GM12878 (cell line): ENCODE results near the gene RAB26. TPM values are rescaled to one million over a fixed set of nuclear protein-coding genes. Genes with fewer than 3 reads are reported as not detected.

ENCODE experiments used
- ATAC-seq: fragments of 200-7000 bp; cut with Tn5 transposase; 3 replicates; pipeline ENCODE4 v1.9.1; 2020; ENCODE audit warnings: mild to moderate bottlenecking, moderate library complexity
- BruUV-seq: library from RNA; stranded (reverse); fragments of 400-500 nt; replicated peaks from 2 replicates; lab custom pipeline; 2021; lab: Mats Ljungman, UMichigan
- CTCF ChIA-PET: fragments of 300-600 bp; sonication (Branson Sonifier 250); formaldehyde crosslinking; extraction: SDS; loops from one replicate; lab custom pipeline; 2021; ENCODE audit warnings: inconsistent platforms; lab: Yijun Ruan, JAX
- POLR2A ChIA-PET: fragments of 350-600 bp; formaldehyde crosslinking; extraction: SDS; loops from one replicate; lab custom pipeline; 2021; ENCODE audit warnings: inconsistent platforms; lab: Charles Lee
- RAD21 ChIA-PET: fragments of 300-600 bp; sonication (Branson Sonifier 250); formaldehyde crosslinking; loops from one replicate; lab custom pipeline; 2023; ENCODE audit warnings: antibody characterized with exemption; ENCODE audit not compliant: unreplicated experiment; lab: Charles Lee
- SMC1A ChIA-PET: fragments of 300-600 bp; sonication (Branson Sonifier 250); formaldehyde crosslinking; loops from one replicate; lab custom pipeline; 2023; ENCODE audit not compliant: unreplicated experiment, uncharacterized antibody; lab: Charles Lee
- DNase-seq: peaks from one replicate; pipeline ENCODE4 v3.0.0-alpha.2; 2011; ENCODE audit warnings: low read depth, low spot score
- FAIRE-seq: peaks from 3 replicates; lab custom pipeline; 2011; peaks lifted over from hg19 to GRCh38; lab: Jason Lieb, UNC
- H2AFZ ChIP-seq: 2 replicates; pipeline ENCODE4 v1.6.0; 2011; ENCODE audit warnings: low read depth, low read length, control low read depth; ENCODE audit not compliant: control insufficient read depth
- H3K27ac ChIP-seq: 2 replicates; pipeline ENCODE4 v1.5.1; 2011; ENCODE audit warnings: control low read depth; ENCODE audit not compliant: control insufficient read depth, insufficient read depth
- H3K27me3 ChIP-seq, 2 experiments: replicated peaks in 1 of 2; 2 replicates each; pipeline versions ENCODE4 v1.6.0 to v1.6.1; 2011; ENCODE audit warnings: low read length in 1 of 2; ENCODE audit not compliant: control insufficient read depth in 2 of 2, insufficient read depth in 2 of 2
- H3K36me3 ChIP-seq, 2 experiments: 2 replicates each; pipeline ENCODE4 v1.5.1; 2011; ENCODE audit warnings: low read length in 1 of 2; ENCODE audit not compliant: control insufficient read depth in 2 of 2, insufficient read depth in 2 of 2
- H3K4me1 ChIP-seq: 2 replicates; pipeline ENCODE4 v1.6.1; 2011; ENCODE audit warnings: mild to moderate bottlenecking, low read length, moderate library complexity, mixed read lengths; ENCODE audit not compliant: control insufficient read depth, insufficient read depth
- H3K4me2 ChIP-seq: 2 replicates; pipeline ENCODE4 v1.6.0; 2011; ENCODE audit warnings: control low read depth; ENCODE audit not compliant: control insufficient read depth, insufficient read depth
- H3K4me3 ChIP-seq: fragments of 200-600 bp; sonication (generic); 2 replicates; pipeline ENCODE4 v1.5.1; 2016
- H3K79me2 ChIP-seq: 2 replicates; pipeline ENCODE4 v1.6.0; 2011; ENCODE audit warnings: low read length; ENCODE audit not compliant: control insufficient read depth, insufficient read depth
- H3K9ac ChIP-seq: 2 replicates; pipeline ENCODE4 v1.8.0; 2011; ENCODE audit warnings: low read length, control low read depth, mixed read lengths; ENCODE audit not compliant: control insufficient read depth, insufficient read depth
- H3K9me3 ChIP-seq: replicated peaks from 3 replicates; pipeline ENCODE4 v1.5.1; 2011; ENCODE audit warnings: mild to moderate bottlenecking, low read length; ENCODE audit not compliant: control insufficient read depth, insufficient read depth
- H4K20me1 ChIP-seq: 2 replicates; pipeline ENCODE4 v1.6.0; 2011; ENCODE audit not compliant: control insufficient read depth, insufficient read depth
- CBX3 ChIP-seq: fragments of 200-600 bp; sonication (generic); IDR thresholded peaks from 2 replicates; pipeline ENCODE4 v1.6.1; 2016; ENCODE audit warnings: low read depth, borderline replicate concordance
- CEBPB ChIP-seq, 2 experiments: fragments of 150-350 bp in 1 of 2; IDR thresholded peaks; 2 replicates each; pipeline ENCODE4 v1.6.1; 2012 to 2014; ENCODE audit warnings: low read depth in 2 of 2, low read length in 2 of 2, borderline replicate concordance in 1 of 2, inconsistent platforms in 1 of 2
- MTA3 ChIP-seq: IDR thresholded peaks from 2 replicates; pipeline ENCODE4 v1.6.1; 2012; ENCODE audit warnings: low read length, inconsistent platforms, borderline replicate concordance
- PRDM15 ChIP-seq: fragments of 450-650 bp; formaldehyde crosslinking; IDR thresholded peaks from 2 replicates; pipeline ENCODE4 v1.4.0; 2020; ENCODE audit warnings: mild to moderate bottlenecking, moderate library complexity
- WGBS: methylation state at CpG from one replicate; pipeline ENCODE4 v1.1.6; 2016; ENCODE audit warnings: low lambda C conversion rate; ENCODE audit not compliant: insufficient replicate concordance, insufficient coverage; ENCODE audit errors: missing lambda C conversion rate; 5-methylcytosine and 5-hydroxymethylcytosine counted together
- in situ Hi-C: fragments of 300-500 bp; cut with MboI; formaldehyde crosslinking; loops from 9 replicates; pipeline ENCODE4 v1.14.3; 2018; ENCODE audit warnings: mixed read lengths
- intact Hi-C: fragments of 100-400 bp; cut with micrococcal nuclease; formaldehyde crosslinking; loops from one replicate; pipeline ENCODE4 v1.14.2; 2022; ENCODE audit not compliant: unreplicated experiment
- polyA plus RNA-seq, 11 experiments: library from polyadenylated mRNA; depleted of rRNA in 4 of 11; unstranded in 6 of 11; stranded (reverse) in 5 of 11; fragments of >200 nt; fragmentation: Nextera tagmentation in 4 of 11; fragmentation: Illumina TruSeq in 1 of 11; extraction: Ambion mirVana in 4 of 11; extraction: Trizol in 1 of 11; gene quantifications; 1 replicate in 1 of 11; 2 replicates in 10 of 11; pipeline versions ENCODE4 v1.2.1 to v1.2.3, GENCODE V29; 2011 to 2016; ENCODE audit warnings: inconsistent platforms in 2 of 11, missing spikeins in 2 of 11, low read depth in 1 of 11
- total RNA-seq, 4 experiments: library from RNA; depleted of rRNA in 3 of 4; stranded (reverse); fragments of >200 nt in 3 of 4; fragmentation: Illumina TruSeq in 1 of 4; extraction: Trizol in 1 of 4; gene quantifications; 2 replicates each; pipeline versions ENCODE4 v1.2.1 to v1.2.3, GENCODE V29; 2013 to 2021
- TF ChIP-seq, protein P1 (sequence below): fragments of 450-650 bp; IDR thresholded peaks from 2 replicates; pipeline ENCODE4 v1.6.1; 2017; ENCODE audit warnings: mild to moderate bottlenecking, low read depth, inconsistent platforms; ENCODE audit not compliant: poor library complexity, severe bottlenecking

RAB26 gene
- total and polyA plus RNA-seq, 10 of the 15 experiments (the other 5 are each of a cell fraction or from before 2014, with no cell fraction given), result 0.13 to 4.5 (median 0.33) TPM; not detected in 1

DNA sequence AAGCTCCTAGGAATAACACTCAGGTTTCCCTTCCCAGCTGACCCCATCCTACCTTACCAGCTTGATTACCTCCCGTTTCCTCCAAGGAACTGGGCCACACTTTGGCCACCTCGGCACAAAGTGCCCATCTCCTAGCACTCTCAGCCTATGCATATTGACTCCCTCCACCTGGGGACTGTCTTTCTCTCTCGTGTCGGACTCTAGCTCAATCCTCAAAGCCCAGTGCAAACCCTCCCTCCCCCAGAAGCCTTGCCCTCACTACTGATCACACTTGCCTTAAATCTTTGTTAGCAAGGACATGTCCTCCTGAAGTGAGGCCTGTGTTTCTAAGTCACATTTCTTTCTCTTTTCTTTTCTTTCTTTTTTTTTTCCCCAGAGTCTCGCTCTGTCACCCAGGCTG is 2.6 kb upstream of the RAB26 start:
- no TSS peak for BruUV-seq
- no peaks in the 10 kb centered on the region for H3K27me3 ChIP-seq
- H3K9me3 ChIP-seq, result no peaks in the 10 kb centered on the region
- ChIA-PET CTCF (interaction anchor here (0.6 to 1.1 kb wide), 3 partner anchors 24 to 1237 kb away, joined by 3 to 5 read pairs (median 5); no protein-coding TSS in a partner anchor), POLR2A (interaction anchor here (0.6 kb wide), 1 partner anchor 94 kb away, joined by 10 read pairs; no protein-coding TSS in a partner anchor), RAD21 (interaction anchor here (0.8 kb wide), 1 partner anchor 8 kb away, joined by 3 read pairs; no protein-coding TSS in a partner anchor), SMC1A (interaction anchor here (1.6 to 1.8 kb wide), 3 partner anchors 9 to 123 kb away, joined by 3 to 6 read pairs (median 4); partner anchors contain the start of gene TRAF7)
- FAIRE-seq, result no peak
- WGBS, result 58% methylated on average over 5 of the region's 5 CpGs
- no peak overlapping the region for H2AFZ ChIP-seq
- no peaks in the 10 kb centered on the region for H3K36me3 ChIP-seq
- intact Hi-C loops, result no loop called here
- peaks cover 15% of the 10 kb centered on the region for H3K4me1 ChIP-seq
- H4K20me1 ChIP-seq, result no peaks in the 10 kb centered on the region
- no peak overlapping the region for H3K4me2 ChIP-seq
- no peak for DNase-seq
- in situ Hi-C loops, result loop anchor here (10.0 kb wide), 2 partner anchors 61 to 281 kb away; no protein-coding TSS in a partner anchor
- H3K79me2 ChIP-seq, result no peaks in the 10 kb centered on the region
- no peak overlapping the region for H3K9ac ChIP-seq
- no peak for ATAC-seq
- H3K27ac ChIP-seq, result no peak overlapping the region
- H3K4me3 ChIP-seq, result no peak overlapping the region
- TF ChIP-seq CEBPB (IDR thresholded peaks at IDR 0.05; ENCODE audit: borderline replicate concordance in 1 of 2, low read depth in 2 of 2, low read length in 2 of 2) (no peak), PRDM15 (CRISPR knock-in tag) (no peak), MTA3 (no peak), CBX3 (no peak)
- TF ChIP-seq, protein P1, sequence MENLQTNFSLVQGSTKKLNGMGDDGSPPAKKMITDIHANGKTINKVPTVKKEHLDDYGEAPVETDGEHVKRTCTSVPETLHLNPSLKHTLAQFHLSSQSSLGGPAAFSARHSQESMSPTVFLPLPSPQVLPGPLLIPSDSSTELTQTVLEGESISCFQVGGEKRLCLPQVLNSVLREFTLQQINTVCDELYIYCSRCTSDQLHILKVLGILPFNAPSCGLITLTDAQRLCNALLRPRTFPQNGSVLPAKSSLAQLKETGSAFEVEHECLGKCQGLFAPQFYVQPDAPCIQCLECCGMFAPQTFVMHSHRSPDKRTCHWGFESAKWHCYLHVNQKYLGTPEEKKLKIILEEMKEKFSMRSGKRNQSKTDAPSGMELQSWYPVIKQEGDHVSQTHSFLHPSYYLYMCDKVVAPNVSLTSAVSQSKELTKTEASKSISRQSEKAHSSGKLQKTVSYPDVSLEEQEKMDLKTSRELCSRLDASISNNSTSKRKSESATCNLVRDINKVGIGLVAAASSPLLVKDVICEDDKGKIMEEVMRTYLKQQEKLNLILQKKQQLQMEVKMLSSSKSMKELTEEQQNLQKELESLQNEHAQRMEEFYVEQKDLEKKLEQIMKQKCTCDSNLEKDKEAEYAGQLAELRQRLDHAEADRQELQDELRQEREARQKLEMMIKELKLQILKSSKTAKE, result no peak
